Parathyroid adenoma (tissue), 2 donors: ENCODE data around the gene COL23A1.

Experiments used
- H2AFZ ChIP-seq: fragments of 300-600 bp; sonication (generic); one replicate; pipeline ENCODE4 v1.7.0; 2017; ENCODE audit warnings: antibody characterized with exemption, mild to moderate bottlenecking
- H3K27ac ChIP-seq: fragments of 300-600 bp; sonication (generic); one replicate; pipeline ENCODE4 v1.7.0; 2017
- H3K27me3 ChIP-seq: fragments of 300-600 bp; sonication (generic); one replicate; pipeline ENCODE4 v1.7.0; 2017; ENCODE audit warnings: low read length; ENCODE audit not compliant: control insufficient read depth, insufficient read depth
- H3K36me3 ChIP-seq: fragments of 300-600 bp; sonication (generic); one replicate; pipeline ENCODE4 v1.7.0; 2017; ENCODE audit warnings: low read length; ENCODE audit not compliant: control insufficient read depth, insufficient read depth
- H3K4me1 ChIP-seq: fragments of 300-600 bp; sonication (generic); one replicate; pipeline ENCODE4 v1.7.0; 2017; ENCODE audit warnings: control low read depth
- H3K4me2 ChIP-seq: fragments of 300-600 bp; sonication (generic); one replicate; pipeline ENCODE4 v1.7.0; 2017; ENCODE audit warnings: low read length
- H3K4me3 ChIP-seq: fragments of 300-600 bp; sonication (generic); one replicate; pipeline ENCODE4 v1.7.0; 2017; ENCODE audit warnings: low read depth, low read length
- H3K79me2 ChIP-seq: fragments of 300-600 bp; sonication (generic); one replicate; pipeline ENCODE4 v1.7.0; 2017; ENCODE audit warnings: control low read depth
- H3K9ac ChIP-seq: fragments of 300-600 bp; sonication (generic); one replicate; pipeline ENCODE4 v1.7.0; 2017; ENCODE audit warnings: mild to moderate bottlenecking
- H3K9me3 ChIP-seq: fragments of 300-600 bp; sonication (generic); one replicate; pipeline ENCODE4 v1.7.0; 2017; ENCODE audit warnings: low read length; ENCODE audit not compliant: control insufficient read depth
- CTCF ChIP-seq: fragments of 300-600 bp; sonication (generic); IDR thresholded peaks from one replicate; pipeline ENCODE4 v1.7.0; 2017; ENCODE audit warnings: antibody characterized with exemption, mild to moderate bottlenecking
- donor health status: primary hyperparathyroidism.

Gene COL23A1

GRCh38 chr5:178283520-178283919 is 306.7 kb downstream of the COL23A1 start:
- no peak for TF ChIP-seq CTCF
- H2AFZ ChIP-seq: no peak overlapping the region
- no peaks in the 10 kb centered on the region for H3K36me3 ChIP-seq
- no peaks in the 10 kb centered on the region for H3K79me2 ChIP-seq
- no peaks in the 10 kb centered on the region for H3K27me3 ChIP-seq
- no peaks in the 10 kb centered on the region for H3K4me1 ChIP-seq
- no peaks in the 10 kb centered on the region for H3K9me3 ChIP-seq
- H3K4me3 ChIP-seq: no peak overlapping the region
- no peak overlapping the region for H3K4me2 ChIP-seq
- no peak overlapping the region for H3K9ac ChIP-seq
- H3K27ac ChIP-seq: no peak overlapping the region

GRCh38 chr5:178282391-178282790 is 307.8 kb downstream of the COL23A1 start:
- Histone ChIP-seq H3K27me3 (no peaks in the 10 kb centered on the region), H3K4me3 (no peak overlapping the region), H3K9ac (no peak overlapping the region), H3K4me1 (no peaks in the 10 kb centered on the region), H3K79me2 (no peaks in the 10 kb centered on the region), H3K27ac (no peak overlapping the region), H3K9me3 (no peaks in the 10 kb centered on the region), H2AFZ (no peak overlapping the region), H3K36me3 (no peaks in the 10 kb centered on the region), H3K4me2 (no peak overlapping the region)
- TF ChIP-seq CTCF: no peak

GRCh38 chr5:178281331-178281730 is 308.9 kb downstream of the COL23A1 start:
- no peak overlapping the region for H3K27ac ChIP-seq
- TF ChIP-seq CTCF: no peak
- H3K9me3 ChIP-seq: no peaks in the 10 kb centered on the region
- no peaks in the 10 kb centered on the region for H3K79me2 ChIP-seq
- no peak overlapping the region for H3K9ac ChIP-seq
- no peak overlapping the region for H3K4me2 ChIP-seq
- H3K4me1 ChIP-seq: no peaks in the 10 kb centered on the region
- no peak overlapping the region for H3K4me3 ChIP-seq
- no peaks in the 10 kb centered on the region for H3K27me3 ChIP-seq
- no peaks in the 10 kb centered on the region for H3K36me3 ChIP-seq
- no peak overlapping the region for H2AFZ ChIP-seq

- no peaks in the 10 kb centered on the region for H3K4me1 ChIP-seq
- no peak overlapping the region for H3K4me3 ChIP-seq
- H3K79me2 ChIP-seq: no peaks in the 10 kb centered on the region
- H2AFZ ChIP-seq: no peak overlapping the region
- H3K27me3 ChIP-seq: no peaks in the 10 kb centered on the region
- H3K9me3 ChIP-seq: no peaks in the 10 kb centered on the region
- no peak for TF ChIP-seq CTCF
- no peak overlapping the region for H3K9ac ChIP-seq
- H3K27ac ChIP-seq: no peak overlapping the region
- no peak overlapping the region for H3K4me2 ChIP-seq
- H3K36me3 ChIP-seq: no peaks in the 10 kb centered on the region
These were observed 309.6 kb downstream of the COL23A1 start for GRCh38 chr5:178280631-178281030.

- TF ChIP-seq CTCF: peak; percentile 94
- Histone ChIP-seq H3K4me2 (no peak overlapping the region), H3K4me1 (no peaks in the 10 kb centered on the region), H3K36me3 (no peaks in the 10 kb centered on the region), H3K9ac (no peak overlapping the region), H3K9me3 (no peaks in the 10 kb centered on the region), H2AFZ (peak overlapping the region; percentile 60), H3K27ac (no peak overlapping the region), H3K79me2 (no peaks in the 10 kb centered on the region), H3K27me3 (no peaks in the 10 kb centered on the region), H3K4me3 (no peak overlapping the region)
These were observed 310.3 kb downstream of the COL23A1 start for GRCh38 chr5:178279723-178280438.
